ENCODE results near the gene TMPRSS4. TPM values are rescaled to one million over a fixed set of nuclear protein-coding genes. Genes with fewer than 3 reads are reported as not detected.

TMPRSS4 gene
- total and polyA plus RNA-seq, 4 donors, result 0.08 to 0.33 (median 0.24) TPM; not detected in 1

GRCh38 chr11:118117790-118118601 is 41.1 kb downstream of the TMPRSS4 start:
- no peaks in the 10 kb centered on the region for H3K36me3 ChIP-seq (ENCODE audit: control insufficient read depth in 4 of 4, insufficient read depth in 3 of 4, low read depth in 1 of 4, low read length in 3 of 4)
- H3K9ac ChIP-seq (ENCODE audit: low read depth in 1 of 2, low read length in 2 of 2), result no peak overlapping the region
- no peak for DNase-seq (ENCODE audit: low spot score)
- H3K27me3 ChIP-seq (ENCODE audit: control insufficient read depth in 4 of 4, insufficient read depth in 4 of 4, low read length in 3 of 4), result no peaks in the 10 kb centered on the region
- H3K9me3 ChIP-seq (ENCODE audit: control insufficient read depth in 4 of 4, low read length in 3 of 4), result no peaks in the 10 kb centered on the region
- H3K27ac ChIP-seq (ENCODE audit: low read depth in 1 of 2, low read length in 2 of 2), result no peak overlapping the region
- 83% methylated on average over 9 of the region's 9 CpGs for WGBS
- TF ChIP-seq JUND (IDR thresholded peaks at IDR 0.05), result no peak
- TF ChIP-seq HNF4A (conservative IDR thresholded peaks at IDR 0.05), result no peak
- TF ChIP-seq EGR1 (IDR thresholded peaks at IDR 0.05; ENCODE audit: low read depth in 2 of 2), result no peak
- no peak for TF ChIP-seq GABPA (IDR thresholded peaks at IDR 0.05 in 1 of 2, conservative IDR thresholded peaks at IDR 0.05 in 1 of 2)
- no peak for TF ChIP-seq ATF3 (IDR thresholded peaks at IDR 0.05)
- TF ChIP-seq FOXA2 (IDR thresholded peaks at IDR 0.05), result no peak
- no peak for TF ChIP-seq CTCF (IDR thresholded peaks at IDR 0.05; ENCODE audit: low read depth, low read length, missing input control)
- TF ChIP-seq HNF4G (IDR thresholded peaks at IDR 0.05), result no peak
- TF ChIP-seq REST (IDR thresholded peaks at IDR 0.05), result no peak
- no peak for TF ChIP-seq ZBTB33 (IDR thresholded peaks at IDR 0.05)
- no peak for TF ChIP-seq RXRA (IDR thresholded peaks at IDR 0.05)
- TF ChIP-seq MAX (IDR thresholded peaks at IDR 0.05), result no peak
- TF ChIP-seq FOXA1 (IDR thresholded peaks at IDR 0.05), result no peak
- no peak for TF ChIP-seq SP1 (IDR thresholded peaks at IDR 0.05)
- no peak for TF ChIP-seq RAD21 (IDR thresholded peaks at IDR 0.05)
- no peak for TF ChIP-seq TAF1 (conservative IDR thresholded peaks at IDR 0.05)
- TF ChIP-seq NR2F2 (IDR thresholded peaks at IDR 0.05), result no peak
- TF ChIP-seq YY1 (IDR thresholded peaks at IDR 0.05), result no peak
- no peak overlapping the region for H3K4me3 ChIP-seq (ENCODE audit: low read depth in 1 of 3, low read length in 3 of 3)
- H3K4me1 ChIP-seq (ENCODE audit: control insufficient read depth in 4 of 4, insufficient read depth in 4 of 4, low read length in 3 of 4), result no peaks in the 10 kb centered on the region
